TTC549 (cell line): ENCODE measurements around the gene PCNX2.

Experiments used
- FAIRE-seq: peaks from 2 replicates; lab custom pipeline; 2012; peaks lifted over from hg19 to GRCh38; lab: Jason Lieb, UNC

PCNX2 gene

DNA sequence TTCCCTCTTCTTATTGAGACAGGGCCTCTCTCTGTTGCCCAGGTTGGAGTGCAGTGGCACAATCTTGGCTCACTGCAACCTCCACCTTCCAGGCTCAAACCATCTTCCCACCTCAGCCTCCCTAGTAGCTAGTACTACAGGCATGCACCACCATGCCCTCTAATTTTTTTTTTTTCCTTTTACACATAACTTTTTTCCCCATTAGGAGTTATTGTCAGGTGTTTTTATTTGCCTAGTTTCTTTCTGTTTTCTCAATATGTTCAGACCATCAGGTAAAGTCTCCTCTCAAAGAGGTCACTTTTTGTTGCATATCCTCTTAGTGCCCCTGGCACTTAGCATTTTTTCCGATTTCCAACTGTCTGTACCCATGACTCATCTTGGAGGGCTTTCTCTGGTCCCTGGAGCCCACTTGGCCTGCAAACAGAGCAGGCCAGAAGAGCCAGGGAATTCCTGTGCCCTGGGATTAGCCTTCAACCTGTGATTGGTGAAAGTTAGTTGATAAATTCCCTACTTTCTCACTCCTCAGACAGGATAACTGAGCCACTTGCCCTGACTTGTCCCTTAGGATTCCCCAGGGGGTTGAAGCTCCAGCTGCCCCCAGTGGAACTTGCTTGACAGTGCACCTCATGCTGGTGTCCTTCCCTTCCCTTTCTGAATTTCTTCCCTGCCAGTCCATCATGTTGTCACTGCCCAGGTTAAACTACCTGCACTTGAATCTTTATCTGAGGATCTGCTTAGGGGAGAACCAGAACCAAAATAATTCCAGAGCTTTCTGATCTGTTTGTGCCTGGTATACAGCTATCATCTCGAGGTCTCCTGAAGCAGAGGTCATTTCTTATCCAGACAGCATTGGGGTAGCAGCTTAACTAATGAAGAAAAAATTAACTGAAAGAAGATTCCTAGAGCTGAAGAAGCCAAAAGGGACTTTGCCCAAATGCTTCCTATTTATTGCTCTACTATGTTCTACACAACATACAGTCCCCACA, 342.7 kb downstream of the PCNX2 start:
- FAIRE-seq = peak; percentile 89

- no peak for FAIRE-seq
Observed at GRCh38 chr1:232951605-232952004, 343.9 kb downstream of the PCNX2 start.

GRCh38 chr1:232951180-232951579, 344.3 kb downstream of the PCNX2 start:
- no peak for FAIRE-seq

GRCh38 chr1:232950197-232951176, 345.0 kb downstream of the PCNX2 start, which contains the start of gene NTPCR:
NTPCR (plus strand) TSS chr1:232950611; CDS start chr1:232950711, 100 bp downstream.
- FAIRE-seq = peak; percentile 93

DNA sequence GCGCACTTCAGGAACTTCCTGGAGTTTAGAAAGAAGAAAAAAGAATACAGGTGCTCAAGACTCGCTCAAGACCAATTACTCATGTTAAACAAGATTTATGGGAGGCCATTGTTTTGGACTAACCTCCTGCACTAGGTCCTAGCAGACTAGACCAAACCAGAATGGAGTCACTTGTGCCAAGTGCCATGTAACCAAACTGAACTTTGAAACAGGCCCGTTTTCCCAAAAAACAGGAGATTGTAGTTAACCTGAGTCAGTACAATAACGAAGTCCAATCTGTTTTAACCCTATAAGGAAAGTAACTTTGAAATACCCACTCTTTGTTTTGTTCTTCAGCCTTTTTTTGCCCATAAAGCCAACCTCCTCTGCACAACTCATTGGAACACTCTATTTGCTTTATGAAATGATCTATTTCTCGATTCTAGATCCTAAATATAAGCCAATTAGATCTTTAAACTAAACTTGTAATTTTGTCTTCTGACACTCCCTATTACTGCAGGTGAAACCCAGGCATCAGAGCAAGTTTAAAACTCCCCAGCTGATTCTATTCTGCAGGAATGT, 345.8 kb downstream of the PCNX2 start:
- FAIRE-seq = no peak

GRCh38 chr1:232944347-232944746, 351.2 kb downstream of the PCNX2 start:
- FAIRE-seq = no peak

- FAIRE-seq = no peak
Observed at GRCh38 chr1:232943679-232944252, 351.8 kb downstream of the PCNX2 start.

- FAIRE-seq = no peak
Observed at GRCh38 chr1:232942413-232943294, 352.9 kb downstream of the PCNX2 start.

DNA sequence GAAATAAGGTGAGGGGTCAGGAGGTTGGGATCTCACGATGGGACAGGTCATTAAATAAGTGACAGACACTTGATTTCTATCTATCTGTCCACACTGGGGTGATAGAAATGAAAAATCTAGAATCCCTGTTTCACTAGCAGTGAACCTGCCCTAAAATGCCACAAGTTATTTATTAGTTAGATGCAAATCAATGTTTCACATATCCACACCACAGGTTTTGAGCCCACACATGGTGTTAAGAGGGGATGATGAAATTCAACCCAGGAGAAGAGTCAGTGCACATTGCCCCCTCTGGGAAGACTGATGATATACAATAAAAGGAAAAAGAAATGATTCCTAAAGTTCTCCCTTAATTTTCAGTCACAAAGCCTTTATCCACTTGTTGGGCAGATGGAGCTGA, 355.3 kb downstream of the PCNX2 start:
- FAIRE-seq = no peak

DNA sequence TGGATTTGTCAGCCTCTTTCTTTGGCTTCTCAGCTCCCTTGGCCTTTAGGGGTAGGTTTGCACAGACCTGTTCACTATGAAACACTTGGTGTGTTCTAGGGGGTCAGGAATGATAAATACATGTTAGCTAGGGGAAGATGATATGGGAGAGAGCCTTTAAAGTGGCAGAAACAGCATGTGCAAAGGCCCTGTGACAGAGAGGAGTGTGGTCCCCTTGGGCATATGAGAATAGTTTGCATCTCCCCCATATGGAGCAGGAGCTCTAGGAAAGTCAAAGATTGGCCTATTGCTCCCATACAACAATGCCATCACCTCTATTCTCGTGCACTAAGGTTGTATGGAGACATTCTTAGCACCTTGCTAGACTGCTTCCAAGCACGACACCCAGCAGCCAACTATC, 355.8 kb downstream of the PCNX2 start:
- FAIRE-seq = no peak

DNA sequence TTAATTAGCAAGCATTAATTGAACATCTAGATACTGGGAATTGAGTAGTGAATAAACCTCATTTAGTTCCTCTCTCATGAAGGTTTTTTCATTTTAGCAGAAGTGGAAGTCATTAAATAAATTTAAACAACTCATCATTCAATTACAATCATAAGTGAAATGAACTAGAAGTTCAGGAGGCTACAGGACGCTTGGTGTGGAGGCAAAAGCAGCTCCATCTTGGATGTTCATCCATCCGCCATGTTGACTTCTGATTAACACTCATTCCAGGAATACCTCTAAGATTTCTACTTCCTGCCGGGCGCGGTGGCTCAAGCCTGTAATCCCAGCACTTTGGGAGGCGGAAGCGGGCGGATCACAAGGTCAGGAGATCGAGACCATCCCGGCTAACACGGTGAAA, 356.6 kb downstream of the PCNX2 start:
- no peak for FAIRE-seq

DNA sequence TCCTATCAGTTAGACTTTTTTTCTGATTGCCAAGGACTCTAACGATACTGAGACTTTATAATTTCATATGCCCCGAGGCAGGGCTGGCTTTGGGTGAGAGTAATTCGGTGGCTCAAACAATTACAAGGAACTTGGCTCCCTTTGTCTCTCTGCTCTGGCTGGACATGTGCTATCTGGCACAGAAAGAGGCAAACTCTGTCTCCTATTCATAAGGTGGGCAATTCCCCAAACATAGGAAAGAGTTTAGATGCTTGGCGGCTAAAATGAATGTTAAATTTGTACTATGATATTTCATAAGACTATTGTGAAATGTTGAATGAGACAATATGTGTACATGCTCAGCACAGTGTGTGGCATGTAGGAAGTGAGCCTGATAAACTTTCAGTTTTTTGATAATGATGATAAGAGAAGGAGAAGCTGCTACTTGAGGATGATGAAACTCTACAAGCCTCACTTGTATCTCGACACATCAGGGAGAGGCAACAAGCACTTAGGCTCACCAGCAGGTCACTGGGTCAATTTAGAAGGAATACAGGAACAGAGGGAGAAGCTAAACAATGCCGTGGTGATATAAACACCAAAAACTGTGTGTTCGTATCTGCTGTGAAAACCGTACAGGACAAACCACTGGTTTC, 357.7 kb downstream of the PCNX2 start:
- no peak for FAIRE-seq

GRCh38 chr1:232936941-232937340, 358.6 kb downstream of the PCNX2 start:
- no peak for FAIRE-seq
